HG03175 (cell line): ENCODE results near the gene MRPL20.
"Not testable (repeated sequence)": the region's sequence is repeated elsewhere in the genome, so short reads cannot be mapped to it uniquely, and the experiment has no call there.

Source experiments
- ATAC-seq: cut with Tn5 transposase; IDR thresholded peaks from one replicate; pipeline ENCODE4 v1.9.1; 2021; ENCODE audit warnings: mild to moderate bottlenecking, moderate library complexity; ENCODE audit not compliant: unreplicated experiment

MRPL20 gene

GRCh38 chr1:1411626-1412025 lies 4.5 kb upstream of the MRPL20 start:
- ATAC-seq = no peak

- ATAC-seq = not testable (repeated sequence)
Measured at GRCh38 chr1:1410238-1410637, 3.1 kb upstream of the MRPL20 start.

GRCh38 chr1:1407636-1408318 lies 684 bp upstream of the MRPL20 start:
- ATAC-seq = peak; percentile 15

- no peak for ATAC-seq
Measured at GRCh38 chr1:1406101-1406820, 832 bp downstream of the MRPL20 start.

GRCh38 chr1:1403653-1404052 lies 3.4 kb downstream of the MRPL20 start:
- ATAC-seq = no peak

- ATAC-seq = not testable (repeated sequence)
Measured at GRCh38 chr1:1402901-1403392, 4.1 kb downstream of the MRPL20 start.

GRCh38 chr1:1402072-1402900 lies 4.8 kb downstream of the MRPL20 start:
- ATAC-seq = no peak

- no peak for ATAC-seq
Measured at GRCh38 chr1:1401457-1402010, 5.6 kb downstream of the MRPL20 start.

- no peak for ATAC-seq
Measured at GRCh38 chr1:1400576-1401456, 6.3 kb downstream of the MRPL20 start.

GRCh38 chr1:1399872-1400575 lies 7.1 kb downstream of the MRPL20 start:
- ATAC-seq = peak; percentile 5

- ATAC-seq = peak; percentile 94
Measured at GRCh38 chr1:1399187-1399871, 7.8 kb downstream of the MRPL20 start, which contains the start of gene CCNL2. Gene CCNL2, minus strand, starts transcription at chr1:1399335. Its CDS starts 29 bp downstream, at chr1:1399306.

- ATAC-seq = peak; percentile 14
Measured at GRCh38 chr1:1398677-1399186, 8.4 kb downstream of the MRPL20 start.

- ATAC-seq = no peak
Measured at GRCh38 chr1:1397839-1398523, 9.1 kb downstream of the MRPL20 start.

GRCh38 chr1:1395166-1395565 lies 11.9 kb downstream of the MRPL20 start:
- no peak for ATAC-seq

- ATAC-seq = no peak
Measured at GRCh38 chr1:1394116-1394515, 13.0 kb downstream of the MRPL20 start.

GRCh38 chr1:1393428-1393827 lies 13.7 kb downstream of the MRPL20 start:
- no peak for ATAC-seq

- no peak for ATAC-seq
Measured at GRCh38 chr1:1393014-1393413, 14.1 kb downstream of the MRPL20 start.

GRCh38 chr1:1391225-1391624 lies 15.9 kb downstream of the MRPL20 start:
- no peak for ATAC-seq
